Parathyroid adenoma (tissue), 2 donors: ENCODE data around the gene TSPAN2.

Experiments used
- H2AFZ ChIP-seq: fragments of 300-600 bp; sonication (generic); one replicate; pipeline ENCODE4 v1.7.0; 2017; ENCODE audit warnings: antibody characterized with exemption, mild to moderate bottlenecking
- H3K27ac ChIP-seq: fragments of 300-600 bp; sonication (generic); one replicate; pipeline ENCODE4 v1.7.0; 2017
- H3K27me3 ChIP-seq: fragments of 300-600 bp; sonication (generic); one replicate; pipeline ENCODE4 v1.7.0; 2017; ENCODE audit warnings: low read length; ENCODE audit not compliant: control insufficient read depth, insufficient read depth
- H3K36me3 ChIP-seq: fragments of 300-600 bp; sonication (generic); one replicate; pipeline ENCODE4 v1.7.0; 2017; ENCODE audit warnings: low read length; ENCODE audit not compliant: control insufficient read depth, insufficient read depth
- H3K4me1 ChIP-seq: fragments of 300-600 bp; sonication (generic); one replicate; pipeline ENCODE4 v1.7.0; 2017; ENCODE audit warnings: control low read depth
- H3K4me2 ChIP-seq: fragments of 300-600 bp; sonication (generic); one replicate; pipeline ENCODE4 v1.7.0; 2017; ENCODE audit warnings: low read length
- H3K4me3 ChIP-seq: fragments of 300-600 bp; sonication (generic); one replicate; pipeline ENCODE4 v1.7.0; 2017; ENCODE audit warnings: low read depth, low read length
- H3K79me2 ChIP-seq: fragments of 300-600 bp; sonication (generic); one replicate; pipeline ENCODE4 v1.7.0; 2017; ENCODE audit warnings: control low read depth
- H3K9ac ChIP-seq: fragments of 300-600 bp; sonication (generic); one replicate; pipeline ENCODE4 v1.7.0; 2017; ENCODE audit warnings: mild to moderate bottlenecking
- H3K9me3 ChIP-seq: fragments of 300-600 bp; sonication (generic); one replicate; pipeline ENCODE4 v1.7.0; 2017; ENCODE audit warnings: low read length; ENCODE audit not compliant: control insufficient read depth
- CTCF ChIP-seq: fragments of 300-600 bp; sonication (generic); IDR thresholded peaks from one replicate; pipeline ENCODE4 v1.7.0; 2017; ENCODE audit warnings: antibody characterized with exemption, mild to moderate bottlenecking
- donor health status: primary hyperparathyroidism.

Gene TSPAN2

DNA sequence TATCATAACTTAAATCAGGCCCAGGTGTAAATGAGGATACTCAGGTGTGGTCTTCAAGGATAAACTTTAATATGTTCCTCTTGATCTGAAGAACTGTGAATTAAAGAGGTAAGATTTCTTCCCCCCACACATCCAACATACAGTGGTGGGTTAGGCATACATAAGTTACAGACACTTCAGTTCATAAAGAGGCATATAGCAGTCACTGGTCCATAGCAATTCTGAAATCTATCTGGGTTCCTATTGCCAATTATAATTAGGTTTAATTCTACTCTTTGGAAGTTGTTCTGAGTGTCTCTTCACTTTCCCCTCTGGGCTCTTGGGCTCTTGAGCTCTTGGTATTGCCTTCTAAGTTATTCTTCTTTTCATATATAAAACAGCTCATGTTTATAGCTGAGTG lies 32.5 kb upstream of the TSPAN2 start:
- no peaks in the 10 kb centered on the region for H3K9me3 ChIP-seq
- no peaks in the 10 kb centered on the region for H3K36me3 ChIP-seq
- H3K27ac ChIP-seq, result no peak overlapping the region
- no peak overlapping the region for H2AFZ ChIP-seq
- H3K9ac ChIP-seq, result no peak overlapping the region
- no peaks in the 10 kb centered on the region for H3K79me2 ChIP-seq
- no peak for TF ChIP-seq CTCF
- H3K4me2 ChIP-seq, result no peak overlapping the region
- H3K27me3 ChIP-seq, result no peaks in the 10 kb centered on the region
- H3K4me3 ChIP-seq, result no peak overlapping the region
- no peaks in the 10 kb centered on the region for H3K4me1 ChIP-seq

GRCh38 chr1:115120296-115120695 lies 31.0 kb upstream of the TSPAN2 start:
- no peak overlapping the region for H3K9ac ChIP-seq
- TF ChIP-seq CTCF, result no peak

GRCh38 chr1:115118611-115119010 lies 29.3 kb upstream of the TSPAN2 start:
- H3K4me1 ChIP-seq, result no peaks in the 10 kb centered on the region
- H3K9me3 ChIP-seq, result no peaks in the 10 kb centered on the region
- no peaks in the 10 kb centered on the region for H3K27me3 ChIP-seq
- no peak overlapping the region for H3K9ac ChIP-seq
- TF ChIP-seq CTCF, result no peak
- no peak overlapping the region for H2AFZ ChIP-seq
- no peaks in the 10 kb centered on the region for H3K79me2 ChIP-seq
- H3K4me3 ChIP-seq, result no peak overlapping the region
- no peaks in the 10 kb centered on the region for H3K36me3 ChIP-seq
- H3K27ac ChIP-seq, result no peak overlapping the region
- H3K4me2 ChIP-seq, result no peak overlapping the region

More at GRCh38 chr1:115120296-115120695, 31.0 kb upstream of the TSPAN2 start:
- Histone ChIP-seq H3K9me3 (no peaks in the 10 kb centered on the region), H3K27ac (no peak overlapping the region), H3K4me2 (no peak overlapping the region), H3K4me3 (no peak overlapping the region), H3K79me2 (no peaks in the 10 kb centered on the region), H2AFZ (no peak overlapping the region), H3K4me1 (no peaks in the 10 kb centered on the region), H3K36me3 (no peaks in the 10 kb centered on the region), H3K27me3 (no peaks in the 10 kb centered on the region)

DNA sequence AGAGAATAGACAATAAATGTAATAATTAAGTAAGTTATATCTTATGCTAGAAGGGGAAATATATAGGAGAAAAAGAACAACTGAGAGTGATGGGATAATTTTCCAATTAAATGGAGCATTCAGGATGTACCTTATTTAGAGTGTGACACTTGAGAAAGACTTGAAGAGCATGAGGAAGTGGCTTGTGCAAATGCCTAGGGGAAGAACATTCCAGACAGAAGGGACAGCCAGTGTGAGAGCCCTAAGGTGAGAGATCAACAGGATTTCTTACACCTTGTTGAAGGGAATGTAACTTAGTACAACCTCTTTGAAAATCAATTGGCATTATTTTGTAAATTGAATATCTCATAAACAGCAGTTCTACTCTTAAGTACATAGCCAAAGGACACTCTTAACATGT lies 28.8 kb upstream of the TSPAN2 start:
- Histone ChIP-seq H3K4me3 (no peak overlapping the region), H2AFZ (no peak overlapping the region), H3K9ac (no peak overlapping the region), H3K36me3 (no peaks in the 10 kb centered on the region), H3K9me3 (no peaks in the 10 kb centered on the region), H3K27me3 (no peaks in the 10 kb centered on the region), H3K27ac (no peak overlapping the region), H3K4me1 (no peaks in the 10 kb centered on the region), H3K4me2 (no peak overlapping the region), H3K79me2 (no peaks in the 10 kb centered on the region)
- no peak for TF ChIP-seq CTCF

- H3K4me3 ChIP-seq, result no peak overlapping the region
- H3K9ac ChIP-seq, result no peak overlapping the region
- no peak overlapping the region for H2AFZ ChIP-seq
- H3K4me2 ChIP-seq, result no peak overlapping the region
- H3K27ac ChIP-seq, result no peak overlapping the region
- no peaks in the 10 kb centered on the region for H3K4me1 ChIP-seq
- no peaks in the 10 kb centered on the region for H3K27me3 ChIP-seq
- H3K36me3 ChIP-seq, result no peaks in the 10 kb centered on the region
- H3K79me2 ChIP-seq, result no peaks in the 10 kb centered on the region
- H3K9me3 ChIP-seq, result no peaks in the 10 kb centered on the region
- no peak for TF ChIP-seq CTCF
Observed at GRCh38 chr1:115117298-115117697, 28.0 kb upstream of the TSPAN2 start.
